RWPE1 (cell line): ENCODE data around the gene DOK7.

Experiments
- CTCF ChIA-PET: fragments of 350-600 bp; sonication (Branson Sonifier 250); formaldehyde crosslinking; extraction: SDS; loops from one replicate; lab custom pipeline; 2021; lab: Yijun Ruan, JAX
- POLR2A ChIA-PET: fragments of 400-600 bp; formaldehyde crosslinking; extraction: SDS; loops from one replicate; lab custom pipeline; 2020; ENCODE audit warnings: antibody characterized with exemption; ENCODE audit not compliant: low non-redundant PET; lab: Yijun Ruan, JAX
- DNase-seq: peaks from one replicate; pipeline ENCODE4 v3.0.0; 2012; ENCODE audit warnings: low spot score
- H3K27ac ChIP-seq: fragments of 450-650 bp; 2 replicates; pipeline ENCODE4 v1.5.1; 2017
- TF ChIP-seq, protein P1 (sequence below): fragments of 450-650 bp; conservative IDR thresholded peaks from 2 replicates; pipeline ENCODE4 v1.5.1; 2017; ENCODE audit warnings: low read depth, mild to moderate bottlenecking

DOK7 gene

DNA sequence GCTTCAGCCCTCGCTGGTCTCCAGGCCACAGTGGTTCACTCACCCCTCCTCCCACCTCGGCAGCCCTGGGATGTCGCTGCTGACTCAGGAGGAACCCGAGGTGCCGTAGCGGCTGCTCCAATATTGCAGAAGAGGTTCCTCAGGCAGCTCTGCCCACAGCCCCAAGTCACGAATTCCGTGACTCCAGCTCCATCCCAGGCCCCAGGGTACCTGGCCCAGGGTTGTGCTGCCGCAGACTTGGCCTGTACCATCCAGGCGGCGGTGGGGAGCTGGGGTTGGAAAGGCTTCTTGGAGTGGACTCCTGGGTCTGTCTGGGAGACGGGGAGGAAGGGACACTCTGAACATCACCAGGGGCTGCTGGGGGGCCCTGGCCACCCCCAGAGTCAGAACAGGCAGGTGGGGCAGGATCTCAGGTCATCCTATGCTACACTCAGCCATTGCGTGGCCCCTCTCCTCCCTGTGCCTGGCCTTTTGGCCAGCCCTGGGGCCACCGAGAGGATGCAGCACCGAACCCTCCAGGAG is 22.1 kb upstream of the DOK7 start:
- peak overlapping the region; percentile 92 for H3K27ac ChIP-seq
- ChIA-PET POLR2A (interaction anchor here (0.5 kb wide), 1 partner anchor 148 kb away, joined by 8 read pairs; no protein-coding TSS in a partner anchor), CTCF (interaction anchor here (0.7 to 1.0 kb wide), 2 partner anchors 24 to 95 kb away, joined by 4 to 10 read pairs; no protein-coding TSS in a partner anchor)
- TF ChIP-seq, protein P1, sequence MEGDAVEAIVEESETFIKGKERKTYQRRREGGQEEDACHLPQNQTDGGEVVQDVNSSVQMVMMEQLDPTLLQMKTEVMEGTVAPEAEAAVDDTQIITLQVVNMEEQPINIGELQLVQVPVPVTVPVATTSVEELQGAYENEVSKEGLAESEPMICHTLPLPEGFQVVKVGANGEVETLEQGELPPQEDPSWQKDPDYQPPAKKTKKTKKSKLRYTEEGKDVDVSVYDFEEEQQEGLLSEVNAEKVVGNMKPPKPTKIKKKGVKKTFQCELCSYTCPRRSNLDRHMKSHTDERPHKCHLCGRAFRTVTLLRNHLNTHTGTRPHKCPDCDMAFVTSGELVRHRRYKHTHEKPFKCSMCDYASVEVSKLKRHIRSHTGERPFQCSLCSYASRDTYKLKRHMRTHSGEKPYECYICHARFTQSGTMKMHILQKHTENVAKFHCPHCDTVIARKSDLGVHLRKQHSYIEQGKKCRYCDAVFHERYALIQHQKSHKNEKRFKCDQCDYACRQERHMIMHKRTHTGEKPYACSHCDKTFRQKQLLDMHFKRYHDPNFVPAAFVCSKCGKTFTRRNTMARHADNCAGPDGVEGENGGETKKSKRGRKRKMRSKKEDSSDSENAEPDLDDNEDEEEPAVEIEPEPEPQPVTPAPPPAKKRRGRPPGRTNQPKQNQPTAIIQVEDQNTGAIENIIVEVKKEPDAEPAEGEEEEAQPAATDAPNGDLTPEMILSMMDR, result no peak
- DNase-seq, result peak; percentile 42

DNA sequence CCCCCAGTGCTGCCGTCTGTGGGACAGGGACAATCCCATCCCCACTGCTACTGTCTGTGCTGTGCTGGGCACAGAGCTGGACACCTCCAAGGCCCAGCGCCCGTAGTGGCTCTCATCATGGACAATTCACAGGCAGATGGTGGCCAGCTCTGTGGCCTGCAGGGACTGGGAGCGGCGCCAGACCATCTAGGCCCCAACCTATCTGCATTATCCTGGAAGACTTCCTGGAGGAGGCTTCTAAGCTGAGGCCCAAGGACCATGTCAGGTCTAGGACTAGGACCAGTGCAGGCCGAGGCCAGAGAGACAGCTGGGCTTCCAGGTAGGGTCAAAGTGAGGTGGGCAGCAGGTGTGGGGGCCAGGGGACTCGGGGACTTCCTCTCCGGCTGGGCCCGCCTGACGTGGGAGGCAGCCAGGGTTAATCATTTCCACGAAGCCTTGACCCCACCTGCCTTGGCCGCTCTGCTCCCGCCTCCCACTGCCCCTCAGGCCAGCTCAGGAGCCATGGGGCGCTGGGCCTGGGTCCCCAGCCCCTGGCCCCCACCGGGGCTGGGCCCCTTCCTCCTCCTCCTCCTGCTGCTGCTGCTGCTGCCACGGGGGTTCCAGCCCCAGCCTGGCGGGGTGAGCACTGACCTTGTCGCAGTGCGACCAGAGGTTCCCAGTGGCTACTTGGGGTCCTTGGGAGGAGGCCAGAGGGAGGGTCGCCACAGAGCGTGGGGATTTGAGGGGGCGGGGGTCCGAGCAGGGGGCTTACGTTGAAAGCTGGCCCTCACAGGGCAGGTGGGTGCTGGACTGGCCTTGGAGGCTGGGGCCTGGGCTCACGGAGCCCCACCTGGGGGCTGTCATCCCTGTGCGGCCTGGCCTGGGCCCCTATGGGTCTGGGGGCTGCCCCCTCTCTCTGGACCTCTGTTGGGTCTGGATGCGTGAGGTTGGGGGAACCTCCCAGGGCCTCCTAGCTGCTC is 21.3 kb upstream of the DOK7 start, which contains the start of gene HGFAC:
Gene HGFAC (plus strand): TSS at position 468 of the 959 bp plus-strand sequence. CDS start 34 bp downstream, at position 502.
- TF ChIP-seq, protein P1, result no peak
- POLR2A ChIA-PET, result interaction anchor here (0.5 kb wide), 1 partner anchor 148 kb away, joined by 8 read pairs; no protein-coding TSS in a partner anchor
- peak within 1 kb of the TSS; percentile 92 for H3K27ac ChIP-seq
- CTCF ChIA-PET, result interaction anchor here (0.5 to 1.0 kb wide), 4 partner anchors 25 to 247 kb away, joined by 3 to 10 read pairs (median 4); no protein-coding TSS in a partner anchor
- DNase-seq, result no peak

DNA sequence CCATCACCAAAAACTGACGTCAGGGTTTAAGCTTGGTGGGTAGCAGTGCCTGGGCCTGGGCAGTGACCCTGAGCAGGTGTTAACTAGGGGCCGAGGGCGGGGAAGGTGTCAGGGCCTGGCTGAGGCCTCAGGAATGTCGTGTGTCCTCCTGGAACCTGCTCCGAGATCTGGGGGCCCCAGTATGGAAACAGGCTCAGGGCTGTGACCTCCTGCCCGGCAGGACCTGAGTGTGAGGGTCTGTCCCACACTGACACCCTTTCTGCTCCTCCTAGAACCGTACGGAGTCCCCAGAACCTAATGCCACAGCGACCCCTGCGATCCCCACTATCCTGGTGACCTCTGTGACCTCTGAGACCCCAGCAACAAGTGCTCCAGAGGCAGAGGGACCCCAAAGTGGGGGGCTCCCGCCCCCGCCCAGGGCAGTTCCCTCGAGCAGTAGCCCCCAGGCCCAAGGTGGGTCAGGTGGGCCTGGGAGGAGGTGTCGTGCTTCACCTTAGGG is 20.6 kb upstream of the DOK7 start:
- DNase-seq, result no peak
- POLR2A ChIA-PET, result no interaction called here
- CTCF ChIA-PET, result interaction anchor here (0.8 kb wide), 1 partner anchor 96 kb away, joined by 4 read pairs; no protein-coding TSS in a partner anchor
- H3K27ac ChIP-seq, result no peak overlapping the region
- TF ChIP-seq, protein P1, result no peak

DNA sequence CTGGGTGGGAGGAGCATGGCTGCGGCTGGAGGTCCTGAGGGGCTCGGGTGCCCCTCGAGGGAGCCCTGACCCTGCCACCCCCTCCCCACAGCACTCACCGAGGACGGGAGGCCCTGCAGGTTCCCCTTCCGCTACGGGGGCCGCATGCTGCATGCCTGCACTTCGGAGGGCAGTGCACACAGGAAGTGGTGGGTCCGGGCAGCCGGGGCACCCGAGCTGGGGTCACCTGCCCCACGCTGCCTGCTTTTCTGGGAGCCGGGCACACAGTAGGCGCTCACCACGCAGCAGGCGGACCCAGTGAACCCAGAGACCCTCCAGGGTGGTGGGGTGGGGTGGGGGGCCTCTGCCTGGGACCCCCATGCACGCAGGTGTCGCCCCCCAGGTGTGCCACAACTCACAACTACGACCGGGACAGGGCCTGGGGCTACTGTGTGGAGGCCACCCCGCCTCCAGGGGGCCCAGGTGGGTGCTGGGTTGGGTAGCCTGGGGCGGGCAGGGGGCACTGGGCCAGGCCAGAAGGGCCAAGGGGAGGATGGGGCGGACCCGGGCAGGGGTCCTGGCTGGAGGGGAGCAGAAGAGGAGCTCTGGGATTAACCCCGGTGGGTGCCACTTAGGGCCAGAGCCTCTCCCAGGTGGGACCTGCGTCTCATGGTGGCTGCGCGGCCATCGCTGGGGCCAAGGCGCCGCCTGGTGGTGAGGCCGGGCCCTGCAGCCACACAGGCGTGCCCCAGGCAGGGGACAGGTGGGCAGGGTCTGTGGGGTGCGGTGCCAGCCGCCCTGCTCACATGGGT is 20.0 kb upstream of the DOK7 start:
- peak; percentile 53 for DNase-seq
- CTCF ChIA-PET, result interaction anchor here (0.6 to 1.5 kb wide), 6 partner anchors 30 to 336 kb away, joined by 3 to 5 read pairs (median 3); no protein-coding TSS in a partner anchor
- TF ChIP-seq, protein P1, result peak; percentile 97

DNA sequence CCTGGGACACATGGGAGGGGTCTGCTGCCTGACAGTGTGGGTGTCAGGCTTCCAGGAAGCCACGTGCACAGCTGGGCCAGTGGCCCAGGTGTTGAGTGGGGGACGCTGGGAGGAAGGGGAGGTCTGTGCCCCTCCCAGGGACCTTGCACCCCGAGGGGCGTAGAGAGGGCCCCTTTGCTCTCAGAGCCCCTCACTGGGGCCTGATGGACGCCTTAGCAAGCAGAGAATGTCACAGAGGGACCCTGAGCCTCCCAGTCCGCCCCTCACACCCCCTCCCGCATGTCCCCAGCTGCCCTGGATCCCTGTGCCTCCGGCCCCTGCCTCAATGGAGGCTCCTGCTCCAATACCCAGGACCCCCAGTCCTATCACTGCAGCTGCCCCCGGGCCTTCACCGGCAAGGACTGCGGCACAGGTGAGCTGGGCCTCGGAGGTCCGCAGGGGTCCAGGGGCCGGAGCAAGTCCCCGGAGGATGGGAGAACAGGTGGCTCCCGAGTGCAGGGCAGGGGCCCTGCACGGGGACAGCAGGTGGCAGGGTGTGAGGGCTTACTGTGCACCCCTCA is 19.3 kb upstream of the DOK7 start:
- H3K27ac ChIP-seq, result no peak overlapping the region
- ChIA-PET POLR2A (no interaction called here), CTCF (interaction anchor here (0.6 to 1.5 kb wide), 6 partner anchors 25 to 337 kb away, joined by 3 to 8 read pairs (median 4); no protein-coding TSS in a partner anchor)
- no peak for DNase-seq
- TF ChIP-seq, protein P1, result peak; percentile 62

More for the DNA sequence above, 20.0 kb upstream of the DOK7 start:
- POLR2A ChIA-PET, result no interaction called here
- no peak overlapping the region for H3K27ac ChIP-seq
